GF-D8 (cell line): ENCODE data around the gene CNGA3.
"Not testable (repeated sequence)": the region's sequence is repeated elsewhere in the genome, so short reads cannot be mapped to it uniquely, and the experiment has no call there.

Source experiments
- DNase-seq: peaks from one replicate; lab custom pipeline; 2025; lab: John Stamatoyannopoulos, UW

Gene CNGA3

DNA sequence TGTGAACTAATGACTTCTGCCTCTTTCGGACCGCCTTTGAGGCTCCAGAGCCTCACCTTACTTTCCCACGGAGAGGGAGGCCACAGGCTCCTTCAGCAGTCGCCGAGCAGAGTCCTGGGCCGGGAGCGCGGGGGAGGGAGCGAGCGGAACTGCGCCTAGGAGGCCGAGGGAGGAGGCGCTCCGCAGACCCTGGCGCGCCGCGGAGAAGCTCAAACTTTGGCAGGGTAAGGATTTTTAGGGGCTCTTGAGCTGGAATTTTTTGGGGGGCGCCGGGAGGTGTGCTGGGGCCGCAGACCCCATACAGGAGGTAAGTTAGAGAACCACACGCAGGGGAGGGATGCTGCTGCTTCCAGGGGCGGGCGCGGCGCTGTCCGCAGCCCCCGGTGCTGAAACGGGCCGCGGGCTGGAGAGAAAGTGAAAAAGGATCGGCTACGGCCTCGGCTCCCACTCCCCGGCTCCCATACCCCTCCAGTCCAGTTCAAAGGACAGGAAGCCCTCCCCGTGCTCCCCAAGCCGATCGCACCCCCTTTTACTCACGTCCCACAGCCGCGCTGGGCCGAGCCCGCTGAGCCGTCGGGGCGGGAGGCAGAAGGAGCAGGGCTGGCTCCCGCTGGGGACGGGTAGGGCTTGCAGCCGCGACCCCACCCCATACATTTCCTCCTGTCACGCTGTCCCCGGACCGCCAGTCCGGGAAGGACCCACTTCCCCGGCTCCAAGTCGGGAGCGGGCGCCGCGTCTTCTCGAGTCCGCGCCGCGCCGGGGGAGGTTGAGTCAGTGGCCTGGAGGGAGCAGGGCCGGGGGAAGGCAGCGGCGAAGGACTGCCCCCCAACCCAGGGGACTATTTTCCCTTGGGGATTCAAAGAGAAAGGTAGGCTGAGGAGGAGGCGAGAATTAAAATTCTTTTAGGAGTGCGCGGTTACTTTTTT lies at the start of gene CNGA3:
Gene CNGA3 (plus strand): TSS at position 146 of the 926 bp plus-strand sequence. CDS start 23,520 bp downstream, outside the sequence.
- DNase-seq, result no peak

DNA sequence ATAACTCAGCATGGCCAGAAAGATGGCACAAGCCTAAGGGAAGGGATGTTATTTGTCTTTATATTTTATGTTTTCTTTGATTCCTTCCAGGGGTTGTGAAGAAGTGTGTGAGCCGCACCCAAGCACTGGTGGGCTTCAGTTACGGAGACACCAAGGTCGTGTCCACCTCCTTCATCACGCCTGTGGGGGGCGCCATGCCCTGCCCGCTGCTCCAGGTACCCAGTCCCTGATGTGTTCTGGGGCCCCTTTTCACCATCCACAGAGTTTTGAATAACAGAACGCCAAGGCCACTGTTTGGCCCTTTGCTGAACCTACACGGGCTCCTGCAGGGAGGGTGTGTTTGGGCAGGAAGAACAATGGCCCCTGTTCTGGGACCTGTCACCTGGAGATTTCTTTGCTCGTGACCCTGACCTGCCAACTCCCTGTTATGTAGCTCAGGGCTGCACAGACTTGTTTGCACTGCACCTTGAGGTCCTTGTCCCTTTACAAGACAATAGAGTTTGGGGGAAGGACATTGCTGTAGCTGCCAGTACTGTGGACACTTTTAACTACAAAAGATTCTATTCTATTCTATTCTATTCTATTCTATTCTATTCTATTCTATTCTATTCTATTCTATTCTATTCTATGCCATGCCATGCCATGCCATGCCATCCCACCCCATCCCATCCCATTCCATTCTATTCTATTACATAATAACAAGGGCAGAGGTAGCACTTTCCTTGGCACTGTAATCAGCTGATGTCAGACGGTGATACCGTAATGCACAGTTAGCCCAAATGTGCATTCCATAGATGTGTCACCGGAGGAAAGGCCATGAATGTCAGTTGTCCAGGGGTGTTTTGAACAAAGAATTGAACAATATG lies 48.2 kb upstream of the CNGA3 start:
- DNase-seq, result no peak

DNA sequence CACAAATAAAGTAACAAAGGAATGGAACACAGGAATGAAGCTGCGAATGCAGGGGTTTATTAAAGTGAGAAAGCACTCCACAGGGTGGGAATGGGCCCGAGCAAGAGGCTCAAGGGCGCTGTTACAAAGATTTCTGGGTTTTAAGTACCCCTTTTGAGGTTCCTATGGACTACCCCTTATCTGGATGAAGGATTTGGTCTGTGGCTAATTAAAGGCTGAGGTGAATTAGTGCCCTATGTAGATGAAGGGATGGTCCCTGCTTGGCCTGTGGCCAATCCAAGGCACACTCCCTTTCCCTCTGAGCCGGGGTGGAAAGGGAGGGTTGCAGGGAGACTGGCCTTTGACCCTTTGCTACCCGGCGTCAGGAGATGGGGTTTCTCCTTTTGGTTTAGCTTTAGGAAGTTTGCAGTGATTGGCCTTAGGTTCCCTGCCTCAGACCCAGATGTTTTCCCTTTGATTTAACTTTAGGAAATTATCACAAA lies 47.5 kb upstream of the CNGA3 start:
- DNase-seq, result no peak

DNA sequence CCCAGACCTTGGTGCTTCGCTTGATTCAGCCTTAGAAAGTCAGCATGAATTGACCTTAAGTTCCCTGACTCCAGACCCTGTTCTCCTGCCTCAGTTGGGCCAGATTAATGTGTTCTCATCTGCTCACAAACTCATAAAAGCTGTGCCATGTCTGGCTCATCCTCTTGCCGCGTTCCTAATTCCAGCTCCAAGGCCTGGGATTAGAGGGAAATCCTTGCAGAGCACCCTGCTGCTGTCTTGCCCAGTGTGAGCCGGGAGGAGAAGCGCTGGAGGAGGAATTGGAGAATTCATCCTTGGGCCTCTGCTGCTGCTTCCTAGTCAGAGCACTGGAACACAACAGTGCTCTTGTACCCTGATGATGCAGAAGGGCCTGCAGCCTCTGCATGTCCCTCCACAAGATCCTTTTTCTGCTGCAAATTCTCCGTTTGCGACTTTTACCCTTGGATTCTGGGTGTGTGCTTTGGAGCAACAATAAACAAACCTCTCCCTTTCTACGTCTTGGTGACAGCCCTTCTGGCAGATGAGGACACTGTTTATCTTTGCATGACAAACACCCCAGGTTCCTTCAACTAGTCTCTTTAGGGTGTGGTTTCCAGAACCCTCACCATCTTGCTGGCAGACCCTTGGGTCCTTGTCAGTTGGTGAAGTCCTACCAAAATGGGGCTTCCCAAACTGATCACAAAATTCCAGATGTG lies 46.9 kb upstream of the CNGA3 start:
- DNase-seq, result no peak

DNA sequence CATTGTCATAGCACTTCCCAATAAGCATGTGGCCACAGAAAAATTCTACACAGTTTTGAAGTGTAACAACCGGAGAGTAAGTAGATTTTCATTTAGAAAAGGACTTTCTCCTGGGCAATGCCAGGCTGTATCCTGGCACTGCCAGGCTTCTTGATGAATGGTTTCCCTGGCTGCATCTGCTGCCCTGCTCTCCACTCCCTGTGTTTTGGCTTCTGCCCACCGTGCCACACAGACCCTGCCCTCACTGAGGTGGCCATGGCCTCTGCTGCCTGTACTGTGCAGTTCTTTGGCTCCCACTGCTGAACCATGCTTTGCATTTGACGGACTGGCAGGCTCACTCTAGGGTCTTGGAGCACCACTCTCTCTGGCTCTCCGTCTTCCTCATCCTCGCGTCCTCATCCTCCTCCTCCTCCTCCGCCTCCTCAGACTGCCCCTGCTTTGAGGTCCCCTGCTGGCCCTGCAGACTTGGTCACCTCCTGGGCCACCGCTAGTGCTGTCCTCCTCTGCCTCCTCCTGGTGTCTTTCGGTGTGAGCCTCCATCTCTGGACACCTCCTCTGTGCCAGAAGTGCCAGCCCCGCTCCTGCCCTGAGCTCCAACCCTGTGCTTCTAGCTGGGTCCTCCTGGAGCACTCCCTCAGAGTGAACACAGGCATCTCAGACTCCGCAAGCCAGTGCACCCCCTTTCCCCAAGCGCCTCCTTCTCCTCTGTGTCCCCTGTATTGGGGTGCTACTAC lies 45.9 kb upstream of the CNGA3 start:
- no peak for DNase-seq

DNA sequence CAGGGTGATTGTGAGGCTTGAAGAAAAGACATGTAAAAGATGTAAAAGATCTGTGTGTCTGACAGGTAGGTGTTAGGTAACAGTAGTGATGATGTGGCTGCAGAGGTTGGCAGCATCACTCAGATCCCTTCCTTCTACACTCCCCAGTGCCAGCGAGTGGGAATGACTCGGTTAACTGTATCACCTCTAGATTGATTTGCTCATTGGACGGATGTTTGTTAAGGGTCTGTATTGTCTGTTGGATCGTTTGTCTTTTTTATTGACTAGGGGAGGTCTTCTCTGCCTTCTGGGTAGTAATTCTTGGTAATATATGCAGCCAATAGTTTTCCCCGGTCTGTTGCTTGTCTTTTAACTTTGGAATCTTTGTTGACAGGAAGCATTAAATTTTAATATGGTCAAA lies 44.8 kb upstream of the CNGA3 start:
- DNase-seq, result no peak

DNA sequence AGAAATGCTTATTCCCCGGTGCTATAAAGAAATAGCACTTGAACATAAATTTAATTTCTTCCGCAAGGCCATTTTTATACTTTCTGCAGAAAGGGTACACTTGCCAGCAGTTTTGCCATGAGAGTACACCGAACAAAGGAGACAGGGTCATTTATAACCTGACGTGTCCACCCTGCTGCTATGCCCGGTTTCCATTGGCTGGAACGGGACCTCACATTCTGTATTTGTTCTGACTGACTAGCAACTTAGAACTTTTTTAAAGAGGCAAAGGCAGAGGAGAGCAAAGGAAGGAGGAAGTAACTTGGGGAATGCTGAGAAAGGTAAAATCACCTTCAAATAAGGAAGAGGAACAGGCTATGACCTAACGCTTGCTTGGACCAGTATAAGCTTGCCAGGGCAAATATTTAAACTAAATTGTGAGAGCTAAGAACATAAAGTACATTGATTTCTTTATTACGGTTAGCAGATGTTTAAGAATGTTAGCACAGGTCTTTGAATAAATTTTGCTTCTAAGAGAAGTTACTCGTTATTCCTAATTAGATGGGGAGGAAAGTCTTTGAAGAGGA lies 39.0 kb upstream of the CNGA3 start:
- DNase-seq, result not testable (repeated sequence)

DNA sequence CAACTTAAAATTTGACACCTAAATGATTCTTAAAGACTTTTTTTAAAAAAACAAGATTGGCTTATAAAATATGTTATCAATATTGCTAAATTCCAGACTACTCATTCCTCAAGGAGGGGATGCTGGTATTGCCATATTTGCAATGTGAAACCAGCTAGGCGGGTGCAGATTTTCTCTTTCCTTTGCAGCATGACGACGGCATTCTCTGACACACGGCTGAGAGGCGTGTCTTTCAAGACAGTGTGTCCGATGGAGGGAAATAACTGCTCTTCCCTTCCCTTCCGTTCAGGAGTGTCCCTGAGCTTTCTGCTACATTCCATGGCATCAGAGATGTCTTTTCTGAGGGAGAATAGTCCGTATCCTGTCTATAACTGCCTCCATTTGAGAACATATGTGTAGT lies 38.2 kb upstream of the CNGA3 start:
- DNase-seq, result no peak

DNA sequence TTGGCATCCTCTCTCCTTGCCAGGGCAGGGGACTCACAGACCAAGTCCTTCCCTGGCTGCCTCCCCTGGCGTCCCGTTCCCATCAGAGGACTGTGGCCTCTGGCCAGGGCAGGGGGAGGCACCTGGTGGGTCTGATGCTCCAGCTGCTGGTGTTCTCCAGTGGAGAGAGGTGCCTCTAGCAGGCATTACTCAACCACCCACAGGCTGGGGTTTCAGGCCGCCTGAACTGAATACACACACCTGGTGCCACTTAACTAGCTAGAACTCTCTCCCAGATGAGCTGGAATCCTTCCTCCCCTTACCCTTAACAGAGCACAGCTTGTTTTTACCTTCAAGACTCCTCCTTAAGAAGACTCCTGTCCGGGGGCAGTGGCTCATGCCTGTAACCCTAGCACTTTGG lies 37.7 kb upstream of the CNGA3 start:
- DNase-seq, result no peak

DNA sequence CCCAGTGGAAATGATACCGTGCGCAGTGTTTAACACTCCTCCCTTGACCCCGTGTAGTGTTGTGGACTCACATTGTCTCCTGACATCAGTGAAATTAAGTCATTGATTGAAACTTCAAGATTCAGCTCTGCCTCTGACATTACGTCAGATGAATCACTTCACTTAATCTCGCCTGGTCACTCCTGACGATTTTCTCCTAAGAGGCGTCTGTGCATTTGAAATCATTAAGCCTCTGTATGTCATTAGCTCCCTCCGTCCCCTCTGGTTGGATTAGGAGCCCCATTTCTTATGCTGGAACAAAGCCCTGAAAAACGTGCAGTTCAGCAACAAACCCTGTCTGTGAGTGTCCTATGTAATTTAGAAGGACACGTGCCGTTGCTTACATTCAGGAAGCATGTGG lies 36.7 kb upstream of the CNGA3 start:
- DNase-seq, result no peak

DNA sequence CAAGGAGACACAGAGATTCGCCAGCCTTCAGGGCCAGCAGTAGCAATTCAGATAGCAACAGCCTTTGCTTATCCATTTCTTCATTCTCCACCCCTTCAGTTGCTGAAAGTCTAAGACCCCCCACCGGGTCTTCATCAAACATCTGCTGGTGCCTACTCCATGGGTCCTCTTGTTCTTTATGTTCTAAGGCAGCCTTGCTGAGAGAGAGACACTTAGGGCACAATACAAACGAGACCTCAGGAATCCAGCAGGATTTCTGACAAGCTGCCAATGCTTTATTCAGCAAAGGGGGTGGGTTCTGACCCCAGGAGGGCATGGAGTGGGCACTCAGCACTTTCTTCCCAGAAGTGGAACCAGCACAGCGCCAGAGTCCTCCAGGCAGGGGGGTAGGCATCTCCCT lies 36.2 kb upstream of the CNGA3 start:
- no peak for DNase-seq

DNA sequence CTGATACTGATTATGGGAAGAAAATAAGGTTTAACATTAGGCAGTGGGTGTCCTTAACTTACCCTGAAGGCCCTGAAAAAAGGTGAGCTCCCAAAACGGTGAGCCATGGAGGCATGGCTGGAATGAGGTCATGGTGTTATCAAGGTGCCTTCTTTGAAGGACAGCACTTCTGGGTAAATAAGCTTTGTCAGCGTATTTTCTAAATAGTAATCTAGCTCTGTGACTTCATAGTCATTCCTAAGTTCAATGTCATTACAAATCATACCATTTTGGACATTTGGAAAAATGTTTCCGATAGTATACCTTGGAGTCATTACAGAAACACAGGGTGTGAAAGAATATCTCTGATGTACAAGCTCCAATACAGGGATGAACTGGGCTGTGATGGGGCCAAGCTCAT lies 35.2 kb upstream of the CNGA3 start:
- DNase-seq, result no peak

DNA sequence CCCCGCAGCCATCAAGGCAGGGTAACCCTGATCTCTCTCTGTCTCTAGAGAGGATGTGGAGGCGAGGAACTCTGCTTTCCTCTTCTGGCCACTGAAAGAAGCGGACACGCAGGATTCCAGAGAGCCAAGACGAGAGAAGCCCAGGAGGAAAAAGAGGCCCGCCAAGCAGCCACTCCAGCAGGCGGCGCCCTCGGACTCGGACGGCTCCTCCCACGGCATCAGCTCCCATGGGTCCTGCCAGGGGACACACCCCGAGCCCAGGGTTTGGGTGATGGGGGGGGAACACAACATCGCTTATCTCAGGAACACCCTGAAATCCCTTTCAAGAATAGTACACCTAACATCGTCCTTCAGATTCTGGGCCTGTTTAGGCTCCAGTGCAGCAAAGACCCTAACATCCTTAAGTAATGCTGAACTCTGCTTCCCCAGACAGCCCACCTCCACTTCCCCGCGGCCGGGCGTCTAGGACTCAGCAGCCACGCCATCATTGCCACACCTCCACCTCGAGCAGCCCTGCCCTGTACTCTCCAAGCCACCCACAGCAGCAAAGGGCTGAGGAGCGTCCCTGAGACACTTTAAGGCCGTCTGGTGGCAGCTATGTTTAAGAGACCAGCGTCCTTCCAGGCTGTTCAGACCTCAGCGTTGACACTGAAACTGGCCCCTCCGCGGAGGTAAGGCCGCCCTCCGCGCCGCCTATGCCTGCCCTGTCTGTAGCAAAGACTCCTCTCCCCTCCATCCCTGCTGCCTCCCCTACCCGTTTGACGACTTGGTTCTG lies 34.3 kb upstream of the CNGA3 start:
- DNase-seq, result no peak

DNA sequence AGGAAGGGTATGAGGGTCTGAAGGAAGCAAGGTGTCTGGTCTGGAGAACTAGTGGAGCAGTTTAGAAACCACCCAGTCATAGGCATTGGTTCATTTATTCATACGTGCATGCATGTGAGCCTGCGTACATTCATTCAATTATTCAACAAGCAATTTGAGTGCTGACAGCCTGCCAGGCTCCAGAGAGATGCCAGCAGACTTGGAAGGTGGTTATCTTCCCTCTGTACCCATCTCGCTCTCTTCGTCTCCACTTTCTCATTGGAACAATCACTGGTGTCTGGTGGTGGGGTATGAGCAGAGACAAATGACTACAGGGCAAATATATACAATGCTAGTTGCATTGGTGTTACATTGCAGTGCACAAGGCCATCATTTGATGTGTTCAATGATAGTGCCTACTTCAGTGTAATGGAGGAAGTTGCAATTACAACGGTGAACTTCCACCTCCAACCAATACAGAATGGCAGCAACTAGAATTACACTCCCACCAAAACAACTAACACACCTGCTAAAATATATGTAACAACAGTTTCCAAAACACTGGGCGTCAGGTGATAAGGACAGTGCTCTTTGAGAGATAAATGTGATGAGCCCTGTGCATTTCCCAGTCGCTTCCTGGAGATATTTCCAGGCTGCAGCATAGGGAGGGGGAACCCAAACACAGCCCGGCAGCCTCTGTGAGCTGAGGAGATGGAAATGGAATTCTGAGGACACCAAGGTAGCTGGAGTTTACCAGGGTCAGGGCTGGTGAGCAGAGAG lies 32.6 kb upstream of the CNGA3 start:
- no peak for DNase-seq

DNA sequence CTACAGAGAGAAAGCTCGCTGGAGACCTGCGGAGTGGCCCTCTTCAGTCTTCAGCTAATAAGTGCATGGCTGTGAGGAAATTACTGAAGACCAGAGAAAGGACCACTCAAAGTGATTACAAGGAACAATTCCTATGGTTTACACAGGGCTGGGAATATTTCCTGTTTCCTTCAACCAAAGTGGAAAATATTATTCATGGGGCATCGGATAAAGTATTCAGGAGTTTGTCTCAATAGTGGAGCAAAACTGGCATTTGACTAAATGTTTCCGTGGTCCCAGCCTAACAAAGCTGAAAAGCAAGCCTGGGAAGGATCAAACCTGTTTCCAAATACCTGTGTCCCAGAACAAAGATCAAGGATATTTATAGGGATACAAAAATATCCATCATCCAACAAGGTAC lies 32.0 kb upstream of the CNGA3 start:
- DNase-seq, result no peak

DNA sequence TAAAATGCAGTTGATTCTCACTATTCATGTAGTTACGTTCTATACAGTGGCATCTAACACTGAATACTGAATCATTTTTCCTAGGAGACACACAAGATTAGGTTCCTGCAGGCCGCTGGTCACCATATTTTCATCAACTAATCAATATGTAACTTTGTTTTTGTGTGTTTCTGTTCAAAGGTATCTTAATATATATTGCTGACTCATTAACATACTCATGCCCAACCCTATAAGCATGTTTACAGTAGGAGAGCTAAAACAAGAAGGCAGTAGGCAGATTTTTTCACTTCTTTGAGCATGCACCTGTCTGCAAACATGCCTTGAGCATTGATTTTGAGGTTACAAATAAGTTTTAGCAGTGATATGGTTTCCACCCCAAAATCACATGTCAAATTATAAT lies 30.3 kb upstream of the CNGA3 start:
- no peak for DNase-seq

DNA sequence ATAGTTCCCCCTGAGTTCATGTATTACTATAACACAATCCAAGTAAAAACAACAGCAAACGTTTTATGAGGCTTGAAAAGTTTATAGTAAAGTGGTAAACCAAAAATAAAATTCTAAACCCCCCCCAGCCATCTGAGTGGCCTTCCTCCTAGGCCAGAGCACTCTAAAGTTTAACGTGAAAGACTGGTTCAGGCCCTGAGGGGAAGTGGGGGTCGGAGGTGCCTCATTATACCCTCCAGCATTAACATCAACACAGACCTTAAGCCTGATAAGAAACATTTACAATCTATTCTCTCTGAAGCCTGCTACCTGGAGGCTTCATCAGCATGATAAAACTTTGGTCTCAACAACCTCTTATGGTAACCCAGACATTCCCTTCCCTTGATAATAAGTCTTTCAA lies 29.0 kb upstream of the CNGA3 start:
- DNase-seq, result no peak

DNA sequence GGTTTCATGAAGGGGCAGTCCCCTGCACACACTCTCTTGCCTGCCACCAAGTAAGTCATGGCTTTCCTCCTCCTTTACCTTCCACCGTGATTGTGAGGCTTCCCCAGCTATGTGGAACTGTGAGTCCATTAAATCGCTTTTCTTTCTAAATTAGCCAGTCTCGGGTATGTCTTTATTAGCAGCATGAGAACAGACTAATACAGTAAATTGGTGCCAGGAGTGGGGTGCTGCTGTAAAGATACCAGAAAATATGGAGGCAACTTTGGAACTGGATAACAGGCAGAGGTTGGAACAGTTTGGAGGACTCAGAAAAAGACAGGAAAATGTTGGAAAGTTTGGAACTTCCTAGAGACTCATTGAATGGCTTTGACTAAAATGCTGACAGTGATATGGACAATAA lies 26.1 kb upstream of the CNGA3 start:
- not testable (repeated sequence) for DNase-seq

DNA sequence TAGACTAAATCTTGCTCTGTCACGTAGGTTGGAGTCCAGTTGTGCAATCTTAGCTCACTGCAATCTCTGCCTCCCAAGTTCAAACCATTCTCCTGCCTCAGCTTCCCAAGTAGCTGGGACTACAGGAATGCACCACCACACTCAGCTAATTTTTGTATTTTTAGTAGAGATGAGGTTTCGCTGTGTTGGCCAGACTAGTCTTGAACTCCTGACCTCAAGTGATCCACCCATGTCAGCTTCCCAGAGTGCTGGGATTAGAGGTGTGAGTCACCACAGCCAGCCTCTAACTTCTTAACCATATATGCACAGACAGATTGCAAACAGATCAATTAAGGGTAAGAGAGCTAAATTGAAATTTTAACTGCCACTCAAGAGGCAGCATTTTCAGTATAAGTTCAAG lies 22.1 kb upstream of the CNGA3 start:
- DNase-seq, result no peak

DNA sequence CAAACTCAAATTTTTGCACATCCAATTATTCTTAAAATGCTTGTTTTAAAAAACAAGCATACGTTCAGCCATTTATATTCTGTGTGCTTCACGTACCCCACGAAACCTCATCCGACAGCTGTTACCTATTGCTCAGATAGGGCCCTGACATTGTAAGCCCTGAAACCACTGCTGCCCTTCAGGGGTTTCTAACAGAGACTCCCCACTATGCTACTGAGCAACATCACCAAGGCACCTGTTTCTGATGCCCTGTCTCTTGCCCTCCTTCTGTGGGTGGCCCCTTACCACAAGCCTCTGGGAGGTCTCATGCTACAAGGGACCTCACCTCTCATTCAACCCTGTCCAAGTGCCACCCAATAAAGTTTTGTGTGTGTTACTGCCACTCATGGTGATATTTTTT lies 18.5 kb upstream of the CNGA3 start:
- DNase-seq, result no peak
